HEK293 (cell line): ENCODE data around the gene DRC1.
A peak's percentile ranks its signal among the peaks of the same experiment; 100 is the strongest.

Experiments
- CTCF ChIA-PET: fragments of 350-600 bp; formaldehyde crosslinking; extraction: SDS; loops from one replicate; lab custom pipeline; 2021; ENCODE audit warnings: antibody characterized with exemption; lab: Yijun Ruan, JAX
- POLR2A ChIA-PET: fragments of 300-600 bp; formaldehyde crosslinking; extraction: SDS; loops from one replicate; lab custom pipeline; 2020; ENCODE audit warnings: antibody characterized with exemption, inconsistent platforms; lab: Yijun Ruan, JAX
- H3K27ac ChIP-seq: fragments of 200-500 bp; sonication (Bioruptor generic); 2 replicates; pipeline ENCODE4 v1.5.1; 2014; ENCODE audit warnings: low read depth, low read length, control low read depth, inconsistent platforms; ENCODE audit errors: extremely low read depth
- H3K36me3 ChIP-seq, 2 experiments: fragments of 200-500 bp in 1 of 2; sonication (Bioruptor generic) in 1 of 2; 1 replicate in 1 of 2; 2 replicates in 1 of 2; pipeline ENCODE4 v1.5.1; 2014 to 2017; ENCODE audit warnings: inconsistent platforms in 2 of 2, low read length in 2 of 2; ENCODE audit not compliant: control insufficient read depth in 2 of 2, insufficient read depth in 1 of 2
- H3K4me1 ChIP-seq: fragments of 200-500 bp; sonication (Bioruptor generic); 2 replicates; pipeline ENCODE4 v1.5.1; 2014; ENCODE audit warnings: mild to moderate bottlenecking, low read length, inconsistent platforms; ENCODE audit not compliant: control insufficient read depth, insufficient read depth
- H3K4me3 ChIP-seq: 2 replicates; pipeline ENCODE4 v1.5.1; 2011; ENCODE audit warnings: low read depth, mild to moderate bottlenecking, control low read depth, low read length, moderate library complexity
- H3K9me3 ChIP-seq: fragments of 200-500 bp; sonication (Bioruptor generic); 2 replicates; pipeline ENCODE4 v1.5.1; 2014; ENCODE audit warnings: low read depth, low read length, inconsistent platforms; ENCODE audit not compliant: control insufficient read depth, insufficient read depth
- GLIS2 ChIP-seq: fragments of 450-650 bp; formaldehyde crosslinking; IDR thresholded peaks from 2 replicates; pipeline ENCODE4 v1.5.1; 2016; ENCODE audit warnings: missing biosample characterization, missing genetic modification characterization
- PRDM1 ChIP-seq: fragments of 450-650 bp; formaldehyde crosslinking; IDR thresholded peaks from 2 replicates; pipeline ENCODE4; 2016; ENCODE audit warnings: missing biosample characterization, missing genetic modification characterization
- SCRT2 ChIP-seq: fragments of 450-650 bp; formaldehyde crosslinking; IDR thresholded peaks from 2 replicates; pipeline ENCODE4 v1.5.1; 2016; ENCODE audit warnings: missing biosample characterization, missing genetic modification characterization
- ZBTB10 ChIP-seq: fragments of 450-650 bp; formaldehyde crosslinking; IDR thresholded peaks from 2 replicates; pipeline ENCODE4 v1.5.1; 2016; ENCODE audit warnings: missing biosample characterization, missing genetic modification characterization
- ZBTB17 ChIP-seq: fragments of 450-650 bp; formaldehyde crosslinking; IDR thresholded peaks from 2 replicates; pipeline ENCODE4 v1.5.1; 2016; ENCODE audit warnings: missing biosample characterization, missing genetic modification characterization
- ZFP3 ChIP-seq: fragments of 450-650 bp; formaldehyde crosslinking; IDR thresholded peaks from 2 replicates; pipeline ENCODE4 v1.5.1; 2016; ENCODE audit warnings: low read depth, missing biosample characterization, missing genetic modification characterization
- ZIC2 ChIP-seq: fragments of 450-650 bp; formaldehyde crosslinking; IDR thresholded peaks from 2 replicates; pipeline ENCODE4 v1.5.1; 2016; ENCODE audit warnings: missing biosample characterization, missing genetic modification characterization
- ZNF223 ChIP-seq: fragments of 450-650 bp; formaldehyde crosslinking; IDR thresholded peaks from 2 replicates; pipeline ENCODE4 v1.5.1; 2016; ENCODE audit warnings: missing biosample characterization, missing genetic modification characterization
- ZNF354C ChIP-seq: fragments of 450-650 bp; formaldehyde crosslinking; IDR thresholded peaks from 2 replicates; pipeline ENCODE4 v1.5.1; 2016; ENCODE audit warnings: missing biosample characterization, missing genetic modification characterization, low read depth, borderline replicate concordance
- ZNF366 ChIP-seq: fragments of 450-650 bp; formaldehyde crosslinking; conservative IDR thresholded peaks from 2 replicates; pipeline ENCODE4 v1.5.1; 2016; ENCODE audit warnings: missing biosample characterization, missing genetic modification characterization
- ZNF48 ChIP-seq: fragments of 450-650 bp; formaldehyde crosslinking; IDR thresholded peaks from 2 replicates; pipeline ENCODE4 v1.5.1; 2016; ENCODE audit warnings: missing biosample characterization, missing genetic modification characterization
- ZNF610 ChIP-seq: fragments of 450-650 bp; formaldehyde crosslinking; IDR thresholded peaks from 2 replicates; pipeline ENCODE4 v1.5.1; 2016; ENCODE audit warnings: missing biosample characterization, missing genetic modification characterization, borderline replicate concordance
- ZNF626 ChIP-seq: fragments of 450-650 bp; sonication (Bioruptor Pico); formaldehyde crosslinking; IDR thresholded peaks from 2 replicates; pipeline ENCODE4 v1.5.1; 2018; ENCODE audit warnings: missing biosample characterization, missing genetic modification characterization, inconsistent platforms
- ZNF639 ChIP-seq: fragments of 450-650 bp; formaldehyde crosslinking; IDR thresholded peaks from 2 replicates; pipeline ENCODE4 v1.5.1; 2016; ENCODE audit warnings: missing biosample characterization, missing genetic modification characterization
- ZNF701 ChIP-seq: fragments of 450-650 bp; formaldehyde crosslinking; IDR thresholded peaks from 2 replicates; pipeline ENCODE4 v1.5.1; 2016; ENCODE audit warnings: missing biosample characterization, missing genetic modification characterization
- ZNF747 ChIP-seq: fragments of 450-650 bp; formaldehyde crosslinking; IDR thresholded peaks from 2 replicates; pipeline ENCODE4 v1.5.1; 2016; ENCODE audit warnings: missing biosample characterization, missing genetic modification characterization
- TF ChIP-seq, protein P1 (sequence below): fragments of 450-650 bp; formaldehyde crosslinking; IDR thresholded peaks from 2 replicates; pipeline ENCODE4; 2016; ENCODE audit warnings: missing biosample characterization, missing genetic modification characterization
- TF ChIP-seq, protein P2 (sequence below): fragments of 450-650 bp; formaldehyde crosslinking; IDR thresholded peaks from 2 replicates; pipeline ENCODE4 v1.5.1; 2016; ENCODE audit warnings: missing biosample characterization, missing genetic modification characterization, low read depth
- TF ChIP-seq, protein P3 (sequence below): fragments of 450-650 bp; formaldehyde crosslinking; conservative IDR thresholded peaks from 2 replicates; pipeline ENCODE4 v1.5.1; 2016; ENCODE audit warnings: low read depth, missing biosample characterization, missing genetic modification characterization

Gene DRC1

DNA sequence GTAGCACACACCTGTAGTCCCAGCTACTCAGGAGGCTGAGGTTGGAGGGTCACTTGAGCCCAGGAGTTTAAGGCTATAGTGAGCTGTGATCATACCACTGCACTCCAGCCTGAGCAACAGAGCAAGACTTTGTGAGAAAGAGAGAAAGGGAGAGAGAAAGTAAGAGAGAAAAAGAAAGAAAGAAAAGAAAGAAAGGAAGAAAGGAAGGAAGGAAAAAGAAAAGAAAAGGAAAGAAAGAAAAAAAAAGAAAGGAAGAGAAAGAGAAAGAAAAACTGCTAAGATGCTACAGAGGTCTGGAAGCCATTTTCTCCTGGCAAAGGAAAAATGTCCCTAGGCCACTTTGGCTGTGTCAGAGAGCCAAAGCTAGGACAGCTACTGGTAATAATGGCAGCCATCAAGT lies 30.6 kb downstream of the DRC1 start:
- Histone ChIP-seq H3K4me3 (no peak overlapping the region), H3K4me1 (peaks cover 6% of the 10 kb centered on the region), H3K9me3 (no peaks in the 10 kb centered on the region), H3K27ac (no peak overlapping the region)
- CTCF ChIA-PET, result interaction anchor here (0.5 to 1.6 kb wide), 5 partner anchors 21 to 868 kb away, joined by 3 to 10 read pairs (median 3); no protein-coding TSS in a partner anchor
- POLR2A ChIA-PET, result no interaction called here
- TF ChIP-seq, protein P1, sequence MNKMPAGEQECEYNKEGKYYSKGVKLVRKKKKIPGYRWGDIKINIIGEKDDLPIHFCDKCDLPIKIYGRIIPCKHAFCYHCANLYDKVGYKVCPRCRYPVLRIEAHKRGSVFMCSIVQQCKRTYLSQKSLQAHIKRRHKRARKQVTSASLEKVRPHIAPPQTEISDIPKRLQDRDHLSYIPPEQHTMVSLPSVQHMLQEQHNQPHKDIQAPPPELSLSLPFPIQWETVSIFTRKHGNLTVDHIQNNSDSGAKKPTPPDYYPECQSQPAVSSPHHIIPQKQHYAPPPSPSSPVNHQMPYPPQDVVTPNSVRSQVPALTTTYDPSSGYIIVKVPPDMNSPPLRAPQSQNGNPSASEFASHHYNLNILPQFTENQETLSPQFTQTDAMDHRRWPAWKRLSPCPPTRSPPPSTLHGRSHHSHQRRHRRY (tag by site-specific recombination), result no peak
- no peak for TF ChIP-seq ZFP3 (tag by site-specific recombination)
- peak; percentile 94 for TF ChIP-seq PRDM1 (tag by site-specific recombination)
- TF ChIP-seq ZNF366 (tag by site-specific recombination), result peak; percentile 65
- 0 out of 2 replicates have a peak, but pooled peaks have one; percentile 34 for TF ChIP-seq ZBTB17 (tag by site-specific recombination)
- TF ChIP-seq, all 188 proteins: peak for 3
- H3K36me3 ChIP-seq, result no peaks in the 10 kb centered on the region

DNA sequence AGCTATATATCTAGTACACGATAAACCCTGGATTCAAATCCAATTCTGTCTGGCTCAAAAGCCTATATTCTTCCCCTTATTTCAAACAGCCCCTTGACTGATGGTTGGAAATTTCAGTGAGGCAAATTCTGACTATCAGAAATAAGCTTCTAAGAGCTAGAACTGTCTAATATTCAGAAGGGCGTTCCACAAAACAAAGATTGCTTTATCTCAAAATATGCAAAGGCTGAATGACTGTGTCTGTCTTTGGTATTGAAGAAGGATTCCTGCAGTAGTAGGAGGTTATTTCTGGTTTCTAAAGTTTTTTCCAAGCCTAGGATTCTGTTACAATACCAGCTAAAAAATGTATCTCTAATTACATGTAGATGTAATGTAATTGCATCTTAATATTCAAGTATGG lies 31.1 kb downstream of the DRC1 start:
- no peak overlapping the region for H3K4me3 ChIP-seq
- no peak for TF ChIP-seq ZNF747 (tag by site-specific recombination)
- TF ChIP-seq ZBTB10, result no peak
- TF ChIP-seq, all 188 proteins: peak for 0
- CTCF ChIA-PET, result interaction anchor here (0.9 to 1.6 kb wide), 2 partner anchors 28 to 30 kb away, joined by 3 to 10 read pairs; no protein-coding TSS in a partner anchor
- Histone ChIP-seq H3K27ac (no peak overlapping the region), H3K36me3 (no peaks in the 10 kb centered on the region), H3K4me1 (peaks cover 6% of the 10 kb centered on the region), H3K9me3 (no peaks in the 10 kb centered on the region)
- POLR2A ChIA-PET, result interaction anchor here (0.6 kb wide), 1 partner anchor 15 kb away, joined by 5 read pairs; no protein-coding TSS in a partner anchor

GRCh38 chr2:26435106-26435505 lies 33.4 kb downstream of the DRC1 start:
- no peaks in the 10 kb centered on the region for H3K9me3 ChIP-seq
- no peaks in the 10 kb centered on the region for H3K36me3 ChIP-seq
- ChIA-PET CTCF (interaction anchor here (0.6 kb wide), 2 partner anchors 43 to 131 kb away, joined by 3 to 6 read pairs; no protein-coding TSS in a partner anchor), POLR2A (no interaction called here)
- no peak overlapping the region for H3K27ac ChIP-seq
- no peak overlapping the region for H3K4me3 ChIP-seq
- peaks cover 7% of the 10 kb centered on the region; the same call in 1 of the 2 replicates for H3K4me1 ChIP-seq
- TF ChIP-seq ZNF48 (no peak), PRDM1 (tag by site-specific recombination) (no peak), ZNF639 (tag by site-specific recombination) (no peak), ZNF354C (no peak), ZIC2 (tag by site-specific recombination) (no peak), ZNF701 (no peak), ZNF223 (tag by site-specific recombination) (no peak), ZNF626 (no peak), SCRT2 (tag by site-specific recombination) (no peak), GLIS2 (tag by site-specific recombination) (no peak), ZNF610 (tag by site-specific recombination) (no peak)
- TF ChIP-seq, protein P1 (tag by site-specific recombination), result no peak
- TF ChIP-seq, protein P2, sequence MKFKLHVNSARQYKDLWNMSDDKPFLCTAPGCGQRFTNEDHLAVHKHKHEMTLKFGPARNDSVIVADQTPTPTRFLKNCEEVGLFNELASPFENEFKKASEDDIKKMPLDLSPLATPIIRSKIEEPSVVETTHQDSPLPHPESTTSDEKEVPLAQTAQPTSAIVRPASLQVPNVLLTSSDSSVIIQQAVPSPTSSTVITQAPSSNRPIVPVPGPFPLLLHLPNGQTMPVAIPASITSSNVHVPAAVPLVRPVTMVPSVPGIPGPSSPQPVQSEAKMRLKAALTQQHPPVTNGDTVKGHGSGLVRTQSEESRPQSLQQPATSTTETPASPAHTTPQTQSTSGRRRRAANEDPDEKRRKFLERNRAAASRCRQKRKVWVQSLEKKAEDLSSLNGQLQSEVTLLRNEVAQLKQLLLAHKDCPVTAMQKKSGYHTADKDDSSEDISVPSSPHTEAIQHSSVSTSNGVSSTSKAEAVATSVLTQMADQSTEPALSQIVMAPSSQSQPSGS, result no peak
- TF ChIP-seq, protein P3, sequence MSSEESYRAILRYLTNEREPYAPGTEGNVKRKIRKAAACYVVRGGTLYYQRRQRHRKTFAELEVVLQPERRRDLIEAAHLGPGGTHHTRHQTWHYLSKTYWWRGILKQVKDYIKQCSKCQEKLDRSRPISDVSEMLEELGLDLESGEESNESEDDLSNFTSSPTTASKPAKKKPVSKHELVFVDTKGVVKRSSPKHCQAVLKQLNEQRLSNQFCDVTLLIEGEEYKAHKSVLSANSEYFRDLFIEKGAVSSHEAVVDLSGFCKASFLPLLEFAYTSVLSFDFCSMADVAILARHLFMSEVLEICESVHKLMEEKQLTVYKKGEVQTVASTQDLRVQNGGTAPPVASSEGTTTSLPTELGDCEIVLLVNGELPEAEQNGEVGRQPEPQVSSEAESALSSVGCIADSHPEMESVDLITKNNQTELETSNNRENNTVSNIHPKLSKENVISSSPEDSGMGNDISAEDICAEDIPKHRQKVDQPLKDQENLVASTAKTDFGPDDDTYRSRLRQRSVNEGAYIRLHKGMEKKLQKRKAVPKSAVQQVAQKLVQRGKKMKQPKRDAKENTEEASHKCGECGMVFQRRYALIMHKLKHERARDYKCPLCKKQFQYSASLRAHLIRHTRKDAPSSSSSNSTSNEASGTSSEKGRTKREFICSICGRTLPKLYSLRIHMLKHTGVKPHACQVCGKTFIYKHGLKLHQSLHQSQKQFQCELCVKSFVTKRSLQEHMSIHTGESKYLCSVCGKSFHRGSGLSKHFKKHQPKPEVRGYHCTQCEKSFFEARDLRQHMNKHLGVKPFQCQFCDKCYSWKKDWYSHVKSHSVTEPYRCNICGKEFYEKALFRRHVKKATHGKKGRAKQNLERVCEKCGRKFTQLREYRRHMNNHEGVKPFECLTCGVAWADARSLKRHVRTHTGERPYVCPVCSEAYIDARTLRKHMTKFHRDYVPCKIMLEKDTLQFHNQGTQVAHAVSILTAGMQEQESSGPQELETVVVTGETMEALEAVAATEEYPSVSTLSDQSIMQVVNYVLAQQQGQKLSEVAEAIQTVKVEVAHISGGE, result no peak
